22Rv1 (cell line): Measurements from ENCODE around the gene DCP1B.

Experiments
- H3K27ac ChIP-seq: fragments of 450-650 bp; 2 replicates; pipeline ENCODE4 v1.5.1; 2017
- CTCF ChIP-seq: fragments of 450-650 bp; IDR thresholded peaks from 2 replicates; pipeline ENCODE4 v1.5.1; 2017; ENCODE audit warnings: mild to moderate bottlenecking
- ZFX ChIP-seq: fragments of 450-650 bp; IDR thresholded peaks from 2 replicates; pipeline ENCODE4 v1.6.1; 2017; ENCODE audit warnings: antibody characterized with exemption, borderline replicate concordance

The DCP1B gene

GRCh38 chr12:1972856-1973317, 31.4 kb downstream of the DCP1B start:
- TF ChIP-seq ZFX (no peak), CTCF (no peak)
- no peak overlapping the region for H3K27ac ChIP-seq

DNA sequence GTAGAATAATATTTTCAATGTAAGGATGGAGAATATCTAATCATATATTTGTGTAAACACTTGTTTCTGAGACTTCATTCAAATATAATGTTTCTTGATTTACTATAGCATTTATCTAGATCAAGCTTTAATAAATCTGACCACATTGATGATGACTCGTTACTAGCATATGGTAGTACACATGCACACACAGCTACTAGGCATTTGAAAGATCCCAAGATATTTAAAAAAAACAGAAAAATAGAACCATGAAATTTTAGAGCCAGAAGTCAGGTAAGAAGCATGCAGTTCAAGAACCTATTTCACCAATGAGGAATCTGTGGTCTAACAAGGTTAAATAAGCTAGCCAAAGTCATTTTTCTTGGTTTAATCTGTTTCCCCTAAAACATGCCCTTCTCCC, 32.0 kb downstream of the DCP1B start:
- TF ChIP-seq CTCF: no peak
- no peak for TF ChIP-seq ZFX
- no peak overlapping the region for H3K27ac ChIP-seq

- TF ChIP-seq ZFX (no peak), CTCF (no peak)
- no peak overlapping the region for H3K27ac ChIP-seq
These were observed 33.8 kb downstream of the DCP1B start for GRCh38 chr12:1970331-1970900.

GRCh38 chr12:1966561-1967226, 37.6 kb downstream of the DCP1B start:
- no peak for TF ChIP-seq CTCF
- TF ChIP-seq ZFX: no peak
- H3K27ac ChIP-seq: no peak overlapping the region

DNA sequence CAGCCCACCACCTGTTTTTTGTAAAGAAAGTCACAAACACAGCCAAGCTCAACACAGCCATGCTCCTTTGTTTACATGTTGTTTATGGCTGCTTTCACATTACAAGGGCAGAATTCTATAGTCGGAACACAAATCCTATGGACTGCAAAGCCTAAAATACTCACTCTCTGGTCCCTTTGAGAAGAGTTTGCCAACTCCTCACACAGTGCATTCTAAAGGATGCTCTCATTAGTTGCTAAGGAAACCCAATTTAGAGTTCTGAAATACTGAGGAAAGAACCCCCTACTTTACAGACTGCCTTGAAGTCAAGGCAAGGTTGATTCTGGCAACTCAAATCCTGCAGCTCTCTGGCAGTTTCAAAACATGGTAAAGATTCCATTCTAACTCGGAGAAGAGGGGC, 38.3 kb downstream of the DCP1B start:
- TF ChIP-seq ZFX (no peak), CTCF (no peak)
- no peak overlapping the region for H3K27ac ChIP-seq

DNA sequence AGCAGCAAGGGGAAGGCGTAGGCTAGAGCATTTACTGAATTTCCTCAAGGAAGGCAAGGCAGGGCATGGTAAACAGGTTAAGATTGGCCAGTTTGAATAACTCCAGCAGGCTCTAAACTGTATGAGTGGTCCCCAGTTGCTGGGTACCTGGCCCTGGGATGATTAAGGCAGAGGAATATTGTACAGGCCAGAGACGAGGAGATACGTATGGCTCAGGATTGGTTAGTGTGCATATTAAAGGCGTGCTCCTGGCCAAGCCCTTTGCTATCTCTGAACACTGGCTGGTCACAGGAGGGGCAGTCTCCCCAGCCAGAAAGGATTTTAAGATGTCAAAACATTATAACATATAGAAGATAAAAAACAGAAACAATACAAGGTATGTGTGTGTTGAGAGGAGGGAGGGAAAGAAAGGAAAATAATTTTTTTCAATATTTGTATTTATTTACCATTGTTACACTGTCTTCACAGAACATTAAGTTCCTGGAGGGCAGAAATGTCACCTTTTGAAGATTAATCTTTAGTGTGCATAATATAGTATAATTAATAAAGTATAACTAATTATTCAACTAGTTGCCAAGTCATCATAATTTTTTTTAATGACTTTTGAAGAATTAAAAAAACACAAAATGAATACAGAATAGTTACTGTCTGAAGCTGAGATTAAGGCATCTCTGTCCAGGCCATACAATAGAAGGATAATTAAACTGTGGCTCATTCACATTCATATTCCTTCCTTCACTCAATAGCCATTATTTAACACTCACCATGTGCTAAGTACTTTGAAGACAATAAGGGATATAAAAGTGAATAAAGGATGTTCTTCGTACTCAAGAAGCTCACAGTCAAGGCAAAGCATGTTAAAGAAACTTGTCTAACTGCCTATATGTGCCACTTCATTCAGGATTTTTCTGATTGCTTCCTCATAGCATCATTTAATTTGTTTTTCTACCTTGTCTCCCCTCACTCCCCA, 41.9 kb downstream of the DCP1B start:
- no peak for TF ChIP-seq CTCF
- no peak for TF ChIP-seq ZFX
- no peak overlapping the region for H3K27ac ChIP-seq

DNA sequence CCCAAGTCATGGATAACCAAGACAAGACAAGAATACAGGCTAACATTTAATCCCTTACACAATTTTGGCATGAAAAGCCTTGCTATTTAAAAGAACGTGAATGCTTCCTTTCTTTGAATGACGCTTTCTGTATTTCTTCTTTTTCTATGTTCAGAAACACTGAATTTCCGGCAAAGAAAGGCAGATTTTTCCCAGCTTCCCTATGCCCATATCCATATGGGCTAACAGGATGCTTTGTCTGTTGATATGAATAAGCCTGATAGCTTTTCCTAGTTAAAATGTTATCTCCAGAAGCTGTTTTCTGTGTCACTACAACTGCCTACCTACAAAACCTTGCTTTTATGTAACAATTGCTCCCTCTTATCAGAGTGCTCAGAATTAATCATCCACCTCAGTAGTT, 47.5 kb downstream of the DCP1B start:
- no peak overlapping the region for H3K27ac ChIP-seq
- TF ChIP-seq ZFX: no peak
- TF ChIP-seq CTCF: no peak
